Neuronal stem cell (in vitro differentiated cells): ENCODE results near the gene RFX8.

Experiments
- DNase-seq: peaks from one replicate; pipeline ENCODE4 v3.0.0-alpha.2; 2013; ENCODE audit warnings: low spot score
- H2AFZ ChIP-seq: one replicate; pipeline ENCODE4 v1.6.1; 2013; ENCODE audit warnings: mild to moderate bottlenecking, low read length, inconsistent platforms
- H2AK5ac ChIP-seq: 2 replicates; pipeline ENCODE4 v1.6.1; 2013; ENCODE audit warnings: low read depth, mild to moderate bottlenecking, inconsistent platforms, low read length, moderate library complexity, mixed read lengths
- H2BK120ac ChIP-seq: 2 replicates; pipeline ENCODE4 v1.6.1; 2013; ENCODE audit warnings: low read depth, mild to moderate bottlenecking, inconsistent platforms, low read length, moderate library complexity, mixed read lengths
- H2BK12ac ChIP-seq: one replicate; pipeline ENCODE4 v1.6.1; 2013; ENCODE audit warnings: low read length, inconsistent platforms
- H2BK15ac ChIP-seq: 2 replicates; pipeline ENCODE4 v1.6.1; 2013; ENCODE audit warnings: mild to moderate bottlenecking, low read length, inconsistent platforms, mixed read lengths
- H2BK5ac ChIP-seq: one replicate; pipeline ENCODE4 v1.6.1; 2013; ENCODE audit warnings: inconsistent platforms, mild to moderate bottlenecking, low read length, moderate library complexity
- H3K14ac ChIP-seq: one replicate; pipeline ENCODE4 v1.6.1; 2013; ENCODE audit warnings: low read length, inconsistent platforms
- H3K18ac ChIP-seq: 2 replicates; pipeline ENCODE4 v1.6.1; 2013; ENCODE audit warnings: low read length, inconsistent platforms
- H3K23ac ChIP-seq: 2 replicates; pipeline ENCODE4 v1.6.1; 2013; ENCODE audit warnings: low read depth, mild to moderate bottlenecking, mixed read lengths, low read length, inconsistent platforms; ENCODE audit not compliant: poor library complexity
- H3K27ac ChIP-seq: replicated peaks from 3 replicates; pipeline ENCODE4 v1.5.1; 2013; ENCODE audit warnings: low read length, inconsistent platforms
- H3K27me3 ChIP-seq, 3 experiments: 2 replicates each; pipeline ENCODE4 v1.6.1; 2013; ENCODE audit warnings: low read length in 3 of 3, mild to moderate bottlenecking in 2 of 3, inconsistent platforms in 1 of 3, low read depth in 1 of 3, mixed read lengths in 1 of 3, moderate library complexity in 1 of 3; ENCODE audit not compliant: control insufficient read depth in 3 of 3, insufficient read depth in 3 of 3
- H3K36me3 ChIP-seq, 2 donors: replicated peaks in 1 of 2; 2 replicates each; pipeline ENCODE4 v1.6.1; 2013; ENCODE audit warnings: low read length in 2 of 2; ENCODE audit not compliant: control insufficient read depth in 2 of 2, insufficient read depth in 2 of 2
- H3K4ac ChIP-seq: 2 replicates; pipeline ENCODE4 v1.6.1; 2013; ENCODE audit warnings: inconsistent platforms, mild to moderate bottlenecking, low read length, moderate library complexity
- H3K4me1 ChIP-seq, 2 donors: 1 replicate in 1 of 2; 2 replicates in 1 of 2; pipeline ENCODE4 v1.6.1; 2013; ENCODE audit warnings: low read length in 2 of 2, low read depth in 1 of 2; ENCODE audit not compliant: control insufficient read depth in 2 of 2, insufficient read depth in 1 of 2
- H3K4me2 ChIP-seq: one replicate; pipeline ENCODE4 v1.6.1; 2013; ENCODE audit warnings: mild to moderate bottlenecking, low read length, inconsistent platforms; ENCODE audit not compliant: insufficient read depth, poor library complexity, severe bottlenecking
- H3K4me3 ChIP-seq, 2 donors: 2 replicates each; pipeline ENCODE4 v1.5.1; 2013; ENCODE audit warnings: low read length in 2 of 2, mild to moderate bottlenecking in 2 of 2, inconsistent platforms in 1 of 2, moderate library complexity in 1 of 2
- H3K79me1 ChIP-seq: one replicate; pipeline ENCODE4 v1.6.1; 2013; ENCODE audit warnings: low read depth, mild to moderate bottlenecking, inconsistent platforms, low read length, moderate library complexity
- H3K9ac ChIP-seq: one replicate; pipeline ENCODE4 v1.6.1; 2013; ENCODE audit warnings: mild to moderate bottlenecking, low read depth, low read length, inconsistent platforms; ENCODE audit not compliant: poor library complexity
- H3K9me3 ChIP-seq, 2 donors: replicated peaks in 1 of 2; 2 replicates each; pipeline versions ENCODE3 to v1.6.1; 2013; ENCODE audit warnings: low read length in 2 of 2, mild to moderate bottlenecking in 2 of 2, inconsistent platforms in 1 of 2, low read depth in 1 of 2, mixed read lengths in 1 of 2, moderate library complexity in 1 of 2; ENCODE audit not compliant: control insufficient read depth in 2 of 2, insufficient read depth in 1 of 2
- H4K8ac ChIP-seq: one replicate; pipeline ENCODE4 v1.6.1; 2013; ENCODE audit warnings: low read depth, mild to moderate bottlenecking, inconsistent platforms, low read length, moderate library complexity
- H4K91ac ChIP-seq: one replicate; pipeline ENCODE4 v1.6.1; 2013; ENCODE audit warnings: low read length, low read depth, mild to moderate bottlenecking, inconsistent platforms; ENCODE audit not compliant: poor library complexity
- WGBS, 2 donors: extraction: QIAGEN DNeasy Blood & Tissue Kit; methylation state at CpG; one replicate each; pipeline ENCODE4 v1.1.7; 2013; ENCODE audit warnings: missing lambda C conversion rate in 2 of 2, mixed read lengths in 1 of 2; ENCODE audit not compliant: insufficient read length in 2 of 2, insufficient replicate concordance in 1 of 2; ENCODE audit errors: extremely low coverage in 2 of 2; 5-methylcytosine and 5-hydroxymethylcytosine counted together

RFX8 gene

GRCh38 chr2:101428422-101429176 is 46.3 kb downstream of the RFX8 start:
- peaks cover 0 to 6% (median 0%) of the 10 kb centered on the region in 3 experiments for H3K27me3 ChIP-seq
- no peak overlapping the region for H3K18ac ChIP-seq
- H3K79me1 ChIP-seq, result no peaks in the 10 kb centered on the region
- H3K14ac ChIP-seq, result no peak overlapping the region
- H2BK15ac ChIP-seq, result no peak overlapping the region
- no peak overlapping the region for H2BK12ac ChIP-seq
- H3K4me2 ChIP-seq, result no peak overlapping the region
- H3K36me3 ChIP-seq, result no peaks in the 10 kb centered on the region
- H3K4me1 ChIP-seq, result no peaks in the 10 kb centered on the region
- no peak overlapping the region for H3K9ac ChIP-seq
- no peak overlapping the region for H2BK120ac ChIP-seq
- H2BK5ac ChIP-seq, result no peak overlapping the region
- no peaks in the 10 kb centered on the region for H3K9me3 ChIP-seq
- H2AFZ ChIP-seq, result no peak overlapping the region
- H3K23ac ChIP-seq, result no peak overlapping the region
- H3K27ac ChIP-seq, result no peak overlapping the region
- no peak overlapping the region for H3K4ac ChIP-seq
- DNase-seq, result no peak
- no peak overlapping the region for H4K8ac ChIP-seq
- H3K4me3 ChIP-seq, result no peak overlapping the region
- H4K91ac ChIP-seq, result no peak overlapping the region
- no peak overlapping the region for H2AK5ac ChIP-seq
- WGBS, 2 donors, result no CpG with 5 or more reads among the region's 10 CpGs

GRCh38 chr2:101427743-101428142 is 47.2 kb downstream of the RFX8 start:
- no peak overlapping the region for H3K4ac ChIP-seq
- no peak overlapping the region for H3K4me2 ChIP-seq
- H2BK120ac ChIP-seq, result no peak overlapping the region
- no peak overlapping the region for H2AFZ ChIP-seq
- no peak overlapping the region for H2BK15ac ChIP-seq
- H3K23ac ChIP-seq, result no peak overlapping the region
- peaks cover 0 to 6% (median 0%) of the 10 kb centered on the region in 3 experiments for H3K27me3 ChIP-seq
- H4K91ac ChIP-seq, result no peak overlapping the region
- H3K4me1 ChIP-seq, result no peaks in the 10 kb centered on the region
- no peak overlapping the region for H3K27ac ChIP-seq
- H2BK12ac ChIP-seq, result no peak overlapping the region
- no peak overlapping the region for H2AK5ac ChIP-seq
- H3K4me3 ChIP-seq, result no peak overlapping the region
- H3K9ac ChIP-seq, result no peak overlapping the region
- no peak for DNase-seq
- no peak overlapping the region for H4K8ac ChIP-seq
- H3K9me3 ChIP-seq, result no peaks in the 10 kb centered on the region
- WGBS, 2 donors, result no CpG with 5 or more reads among the region's 13 CpGs
- H2BK5ac ChIP-seq, result no peak overlapping the region
- H3K18ac ChIP-seq, result no peak overlapping the region
- H3K14ac ChIP-seq, result no peak overlapping the region
- H3K36me3 ChIP-seq, result no peaks in the 10 kb centered on the region
- no peaks in the 10 kb centered on the region for H3K79me1 ChIP-seq

GRCh38 chr2:101427240-101427639 is 47.7 kb downstream of the RFX8 start:
- no peaks in the 10 kb centered on the region for H3K4me1 ChIP-seq
- no peaks in the 10 kb centered on the region for H3K79me1 ChIP-seq
- H3K4me2 ChIP-seq, result no peak overlapping the region
- no peak overlapping the region for H3K4me3 ChIP-seq
- DNase-seq, result no peak
- H4K91ac ChIP-seq, result no peak overlapping the region
- H3K23ac ChIP-seq, result no peak overlapping the region
- no peak overlapping the region for H4K8ac ChIP-seq
- no peak overlapping the region for H2BK12ac ChIP-seq
- no peak overlapping the region for H2AFZ ChIP-seq
- WGBS, 2 donors, result no CpG with 5 or more reads among the region's 7 CpGs
- H3K4ac ChIP-seq, result no peak overlapping the region
- no peak overlapping the region for H2BK5ac ChIP-seq
- no peaks in the 10 kb centered on the region for H3K9me3 ChIP-seq
- no peaks in the 10 kb centered on the region for H3K36me3 ChIP-seq
- no peak overlapping the region for H3K27ac ChIP-seq
- H2BK15ac ChIP-seq, result no peak overlapping the region
- no peak overlapping the region for H3K9ac ChIP-seq
- H3K14ac ChIP-seq, result no peak overlapping the region
- no peak overlapping the region for H2BK120ac ChIP-seq
- no peak overlapping the region for H3K18ac ChIP-seq
- peaks cover 0 to 6% (median 0%) of the 10 kb centered on the region in 3 experiments for H3K27me3 ChIP-seq
- H2AK5ac ChIP-seq, result no peak overlapping the region

GRCh38 chr2:101426822-101427221 is 48.1 kb downstream of the RFX8 start:
- Histone ChIP-seq H3K14ac (no peak overlapping the region), H2AFZ (no peak overlapping the region)
- no CpG with 5 or more reads among the region's 7 CpGs for WGBS, 2 donors

More at GRCh38 chr2:101426822-101427221, 48.1 kb downstream of the RFX8 start:
- no peak overlapping the region for H2BK12ac ChIP-seq
- H3K4me1 ChIP-seq, result no peaks in the 10 kb centered on the region
- DNase-seq, result no peak
- no peak overlapping the region for H4K8ac ChIP-seq
- H3K4ac ChIP-seq, result no peak overlapping the region
- H3K9me3 ChIP-seq, result no peaks in the 10 kb centered on the region
- H2BK120ac ChIP-seq, result no peak overlapping the region
- no peak overlapping the region for H3K18ac ChIP-seq
- H3K9ac ChIP-seq, result no peak overlapping the region
- no peak overlapping the region for H4K91ac ChIP-seq
- H3K79me1 ChIP-seq, result no peaks in the 10 kb centered on the region
- no peaks in the 10 kb centered on the region for H3K36me3 ChIP-seq
- no peak overlapping the region for H3K4me3 ChIP-seq
- H2BK15ac ChIP-seq, result no peak overlapping the region
- H3K27ac ChIP-seq, result no peak overlapping the region
- no peak overlapping the region for H3K4me2 ChIP-seq
- no peak overlapping the region for H2AK5ac ChIP-seq
- no peak overlapping the region for H3K23ac ChIP-seq
- H2BK5ac ChIP-seq, result no peak overlapping the region
- peaks cover 0 to 6% (median 0%) of the 10 kb centered on the region in 3 experiments for H3K27me3 ChIP-seq
